Activated T-helper 1 cell treated with anti-CD3 and anti-CD28 coated beads, Interleukin-12 subunit alpha, Interleukin-12 subunit beta, Interleukin-2, Interleukin-4 antibody, amounts not matched to agents 30 ng/mL and 10 ng/mL and 1 ng/mL, durations not matched to agents 14 hours and 24 hours and 36 hours (primary cell): ENCODE data around the gene LGR4. TPM values are rescaled to one million over a fixed set of nuclear protein-coding genes. Genes with fewer than 3 reads are reported as not detected.
"Not testable (repeated sequence)": the region's sequence is repeated elsewhere in the genome, so short reads cannot be mapped to it uniquely, and the experiment has no call there.

Experiments
- DNase-seq: peaks from one replicate; pipeline ENCODE4 v3.0.0; 2021; ENCODE audit warnings: low spot score
- H3K27ac Mint-ChIP-seq: one replicate; pipeline ENCODE4 v1.8.0; 2021; ENCODE audit warnings: mild to moderate bottlenecking, mixed read lengths
- H3K27me3 Mint-ChIP-seq: one replicate; pipeline ENCODE4 v1.8.0; 2022; ENCODE audit warnings: mild to moderate bottlenecking, moderate library complexity, mixed read lengths; ENCODE audit not compliant: insufficient read depth
- H3K36me3 Mint-ChIP-seq: one replicate; pipeline ENCODE4 v1.8.0; 2021; ENCODE audit warnings: low read depth, mixed read lengths
- H3K4me1 Mint-ChIP-seq: one replicate; pipeline ENCODE4 v1.8.0; 2021; ENCODE audit warnings: low read depth, mixed read lengths
- H3K4me3 Mint-ChIP-seq: one replicate; pipeline ENCODE4 v1.8.0; 2021; ENCODE audit warnings: mild to moderate bottlenecking, moderate library complexity, mixed read lengths
- H3K9me3 Mint-ChIP-seq: one replicate; pipeline ENCODE4 v1.8.0; 2021; ENCODE audit warnings: mixed read lengths
- intact Hi-C: fragments of 100-400 bp; cut with micrococcal nuclease; formaldehyde crosslinking; loops from one replicate; pipeline ENCODE4 v1.15.1; 2024
- total RNA-seq: library from RNA; stranded (reverse); gene quantifications from 2 replicates; pipeline ENCODE4 v1.2.3, GENCODE V29; 2022

Gene LGR4, protein sequence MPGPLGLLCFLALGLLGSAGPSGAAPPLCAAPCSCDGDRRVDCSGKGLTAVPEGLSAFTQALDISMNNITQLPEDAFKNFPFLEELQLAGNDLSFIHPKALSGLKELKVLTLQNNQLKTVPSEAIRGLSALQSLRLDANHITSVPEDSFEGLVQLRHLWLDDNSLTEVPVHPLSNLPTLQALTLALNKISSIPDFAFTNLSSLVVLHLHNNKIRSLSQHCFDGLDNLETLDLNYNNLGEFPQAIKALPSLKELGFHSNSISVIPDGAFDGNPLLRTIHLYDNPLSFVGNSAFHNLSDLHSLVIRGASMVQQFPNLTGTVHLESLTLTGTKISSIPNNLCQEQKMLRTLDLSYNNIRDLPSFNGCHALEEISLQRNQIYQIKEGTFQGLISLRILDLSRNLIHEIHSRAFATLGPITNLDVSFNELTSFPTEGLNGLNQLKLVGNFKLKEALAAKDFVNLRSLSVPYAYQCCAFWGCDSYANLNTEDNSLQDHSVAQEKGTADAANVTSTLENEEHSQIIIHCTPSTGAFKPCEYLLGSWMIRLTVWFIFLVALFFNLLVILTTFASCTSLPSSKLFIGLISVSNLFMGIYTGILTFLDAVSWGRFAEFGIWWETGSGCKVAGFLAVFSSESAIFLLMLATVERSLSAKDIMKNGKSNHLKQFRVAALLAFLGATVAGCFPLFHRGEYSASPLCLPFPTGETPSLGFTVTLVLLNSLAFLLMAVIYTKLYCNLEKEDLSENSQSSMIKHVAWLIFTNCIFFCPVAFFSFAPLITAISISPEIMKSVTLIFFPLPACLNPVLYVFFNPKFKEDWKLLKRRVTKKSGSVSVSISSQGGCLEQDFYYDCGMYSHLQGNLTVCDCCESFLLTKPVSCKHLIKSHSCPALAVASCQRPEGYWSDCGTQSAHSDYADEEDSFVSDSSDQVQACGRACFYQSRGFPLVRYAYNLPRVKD
- total RNA-seq = 0.05 TPM in 1 of 2 replicates, not detected in the other

GRCh38 chr11:27472398-27473016 lies at the start of gene LGR4:
Gene LGR4, minus strand, starts transcription at chr11:27472790. Its CDS starts 488 bp downstream, at chr11:27472302.
- Mint-ChIP-seq H3K27ac (no peak within 1 kb of the TSS), H3K27me3 (peaks cover 47% of the 10 kb centered on the region)
- intact Hi-C loops = loop anchor here (2.0 kb wide), 1 partner anchor 34 kb away; the partner anchor contains the start of gene LIN7C

DNA sequence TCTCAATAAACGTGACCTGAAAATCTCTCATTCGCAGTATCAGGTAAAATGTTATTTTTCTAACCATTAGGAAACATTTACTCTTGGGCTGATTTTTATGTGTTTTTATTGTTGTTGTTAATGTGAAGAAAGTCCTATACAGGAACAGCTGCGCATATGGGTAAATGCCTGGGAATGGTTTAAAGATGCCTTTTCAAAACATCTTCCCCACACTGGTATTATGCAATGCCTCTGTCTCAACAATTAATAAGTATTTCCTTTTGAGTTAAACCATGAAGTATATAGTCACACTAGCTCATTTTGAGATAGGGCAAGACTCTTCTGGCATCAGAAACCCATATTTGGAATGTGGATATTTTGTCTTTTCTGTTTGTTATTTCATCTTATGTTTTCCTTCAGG lies 47.6 kb upstream of the LGR4 start:
- Mint-ChIP-seq H3K36me3 (no peaks in the 10 kb centered on the region), H3K4me3 (no peak overlapping the region), H3K9me3 (peaks cover 5% of the 10 kb centered on the region), H3K4me1 (no peaks in the 10 kb centered on the region), H3K27ac (no peak overlapping the region), H3K27me3 (no peaks in the 10 kb centered on the region)
- no peak for DNase-seq
- intact Hi-C loops = no loop called here

More at GRCh38 chr11:27472398-27473016, at the start of gene LGR4:
- no peaks in the 10 kb centered on the region for H3K36me3 Mint-ChIP-seq
- peaks cover 6% of the 10 kb centered on the region for H3K4me1 Mint-ChIP-seq
- peak within 1 kb of the TSS; percentile 84 for H3K4me3 Mint-ChIP-seq
- no peaks in the 10 kb centered on the region for H3K9me3 Mint-ChIP-seq
- DNase-seq = peak; percentile 31

DNA sequence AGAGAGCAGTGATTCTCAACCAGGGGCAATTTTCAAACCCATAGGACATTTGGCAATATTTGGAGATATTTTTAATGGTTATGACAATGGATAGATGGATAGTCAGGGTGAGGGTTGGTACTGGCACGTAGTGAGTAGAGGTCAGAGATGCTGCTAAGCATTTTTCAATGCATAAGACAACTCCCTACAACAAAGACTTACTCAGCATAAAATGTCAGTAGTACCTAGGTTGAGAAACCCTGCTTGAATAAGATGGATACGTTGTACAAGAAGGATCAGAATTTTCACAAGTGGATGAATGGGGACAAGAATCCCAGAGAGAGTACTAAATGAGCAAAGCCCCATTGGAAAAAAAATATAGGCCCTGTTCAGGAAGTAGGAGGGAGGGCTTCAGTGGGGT lies 45.9 kb upstream of the LGR4 start:
- DNase-seq = no peak
- Mint-ChIP-seq H3K27ac (no peak overlapping the region), H3K27me3 (no peaks in the 10 kb centered on the region), H3K36me3 (no peaks in the 10 kb centered on the region), H3K4me1 (no peaks in the 10 kb centered on the region), H3K9me3 (peaks cover 7% of the 10 kb centered on the region), H3K4me3 (no peak overlapping the region)
- intact Hi-C loops = no loop called here

- H3K4me3 Mint-ChIP-seq, H3K36me3 Mint-ChIP-seq, H3K27me3 Mint-ChIP-seq, H3K4me1 Mint-ChIP-seq, H3K9me3 Mint-ChIP-seq, DNase-seq, H3K27ac Mint-ChIP-seq, intact Hi-C loops: not testable (repeated sequence)
Observed at GRCh38 chr11:27517490-27517889, 44.9 kb upstream of the LGR4 start.

DNA sequence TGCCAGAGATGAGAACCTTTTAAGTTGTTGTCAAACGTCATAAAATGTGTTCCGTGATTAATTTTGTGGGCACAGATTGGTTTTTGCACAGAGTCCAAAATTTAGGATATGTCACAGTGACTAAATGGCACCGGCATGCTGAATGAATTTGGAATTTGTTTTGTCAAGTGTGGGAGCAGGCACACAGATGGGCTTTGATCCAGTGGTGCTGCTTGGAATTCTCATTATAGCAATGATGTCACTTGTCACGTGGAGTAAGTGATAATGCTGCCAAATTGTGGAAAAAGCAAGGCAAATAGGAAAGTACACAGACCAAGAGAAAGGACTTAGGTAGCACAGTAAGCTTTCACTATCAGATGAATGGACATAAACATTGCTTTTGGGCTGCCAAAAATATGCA lies 42.0 kb upstream of the LGR4 start:
- Mint-ChIP-seq H3K27me3 (no peaks in the 10 kb centered on the region), H3K36me3 (no peaks in the 10 kb centered on the region), H3K27ac (no peak overlapping the region), H3K9me3 (peaks cover 7% of the 10 kb centered on the region), H3K4me1 (no peaks in the 10 kb centered on the region), H3K4me3 (no peak overlapping the region)
- intact Hi-C loops = no loop called here
- DNase-seq = no peak

DNA sequence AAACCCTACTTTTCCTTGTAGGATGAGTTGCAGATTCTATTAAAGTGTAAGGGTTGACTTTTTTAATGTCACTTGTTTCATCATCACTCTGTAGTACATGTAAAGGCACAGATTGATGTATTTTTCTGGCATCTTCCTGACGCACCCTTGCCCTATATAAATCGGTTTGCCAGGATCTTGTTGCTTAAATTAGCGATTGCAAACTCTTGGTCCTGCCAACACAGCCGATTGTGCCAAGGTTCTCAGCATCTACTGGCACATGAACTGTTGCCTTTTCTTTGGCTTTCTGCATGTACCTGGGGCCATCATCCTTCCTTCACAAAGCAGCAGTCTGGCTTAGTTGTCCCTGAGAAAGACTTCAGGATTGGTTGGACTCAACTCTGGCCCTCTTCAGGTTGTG lies 41.5 kb upstream of the LGR4 start:
- intact Hi-C loops = no loop called here

DNA sequence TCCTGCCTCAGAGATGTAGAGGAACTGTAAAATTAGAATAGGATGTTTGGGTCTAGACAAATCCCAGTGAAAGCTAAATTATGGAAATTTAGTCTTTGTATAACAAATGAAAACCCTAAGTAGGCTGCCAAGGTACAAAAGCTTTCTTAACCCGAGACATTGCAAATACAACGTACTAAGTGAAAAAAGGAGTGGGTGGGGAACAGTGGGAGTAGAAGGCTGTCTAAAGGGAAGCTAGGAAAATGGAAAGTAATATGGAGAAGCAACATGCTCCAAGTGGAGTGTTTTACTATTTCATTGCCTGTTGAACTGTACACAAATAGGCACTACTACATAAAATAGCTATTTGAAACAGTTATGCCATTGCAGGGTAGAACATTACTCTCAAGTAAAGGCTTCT lies 40.8 kb upstream of the LGR4 start:
- H3K36me3 Mint-ChIP-seq = no peaks in the 10 kb centered on the region
- no peak overlapping the region for H3K27ac Mint-ChIP-seq
- H3K27me3 Mint-ChIP-seq = no peaks in the 10 kb centered on the region
- peaks cover 7% of the 10 kb centered on the region for H3K9me3 Mint-ChIP-seq
- intact Hi-C loops = no loop called here
- no peak overlapping the region for H3K4me3 Mint-ChIP-seq
- peaks cover 5% of the 10 kb centered on the region for H3K4me1 Mint-ChIP-seq
- no peak for DNase-seq

More for the DNA sequence above, 41.5 kb upstream of the LGR4 start:
- no peaks in the 10 kb centered on the region for H3K4me1 Mint-ChIP-seq
- H3K27me3 Mint-ChIP-seq = no peaks in the 10 kb centered on the region
- no peak for DNase-seq
- H3K27ac Mint-ChIP-seq = no peak overlapping the region
- no peaks in the 10 kb centered on the region for H3K36me3 Mint-ChIP-seq
- no peak overlapping the region for H3K4me3 Mint-ChIP-seq
- H3K9me3 Mint-ChIP-seq = peaks cover 7% of the 10 kb centered on the region

DNA sequence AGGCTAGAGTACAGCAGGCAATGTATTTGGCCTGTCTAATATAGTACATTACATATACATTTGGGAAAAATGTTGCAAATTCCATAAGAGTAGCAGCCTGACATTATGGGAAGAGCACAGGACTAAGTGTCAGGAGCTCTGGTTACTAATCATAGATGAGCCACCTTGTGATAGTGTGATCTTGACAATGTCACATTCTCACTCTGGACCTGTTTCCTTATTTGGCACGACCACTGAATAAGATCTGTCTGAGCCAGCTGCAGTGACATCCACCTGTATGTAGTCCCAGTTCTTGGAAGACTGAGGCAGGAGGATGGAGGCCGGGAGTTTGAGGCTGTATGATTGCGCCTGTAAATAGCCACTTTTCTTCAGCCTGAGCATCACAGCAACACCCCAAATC lies 39.6 kb upstream of the LGR4 start:
- intact Hi-C loops = no loop called here
- no peaks in the 10 kb centered on the region for H3K27me3 Mint-ChIP-seq
- H3K36me3 Mint-ChIP-seq = peaks cover 2% of the 10 kb centered on the region

GRCh38 chr11:27509908-27510307 lies 37.3 kb upstream of the LGR4 start:
- H3K27ac Mint-ChIP-seq = no peak overlapping the region
- H3K4me3 Mint-ChIP-seq = peak overlapping the region; percentile 8
- no peak for DNase-seq
- no peaks in the 10 kb centered on the region for H3K9me3 Mint-ChIP-seq
- H3K36me3 Mint-ChIP-seq = peaks cover 2% of the 10 kb centered on the region
- no peaks in the 10 kb centered on the region for H3K27me3 Mint-ChIP-seq
- H3K4me1 Mint-ChIP-seq = peaks cover 27% of the 10 kb centered on the region
- intact Hi-C loops = no loop called here

More for the DNA sequence above, 39.6 kb upstream of the LGR4 start:
- Mint-ChIP-seq H3K4me1 (peaks cover 15% of the 10 kb centered on the region), H3K9me3 (peaks cover 7% of the 10 kb centered on the region), H3K4me3 (no peak overlapping the region), H3K27ac (no peak overlapping the region)
- DNase-seq = no peak

GRCh38 chr11:27507557-27508322 lies 35.1 kb upstream of the LGR4 start:
- intact Hi-C loops = loop anchor here (2.0 kb wide), 1 partner anchor 35 kb away; the partner anchor contains the start of gene LGR4
- H3K4me3 Mint-ChIP-seq = peak overlapping the region; percentile 100

GRCh38 chr11:27506200-27507182 lies 33.9 kb upstream of the LGR4 start, which contains the start of gene LIN7C:
Gene LIN7C, minus strand, starts transcription at chr11:27506769. Its CDS starts 17 bp downstream, at chr11:27506752.
- Mint-ChIP-seq H3K36me3 (peaks cover 15% of the 10 kb centered on the region), H3K27me3 (no peaks in the 10 kb centered on the region), H3K4me3 (peak within 1 kb of the TSS; percentile 100), H3K27ac (peak within 1 kb of the TSS; percentile 100), H3K9me3 (no peaks in the 10 kb centered on the region), H3K4me1 (peaks cover 45% of the 10 kb centered on the region)
- peak; percentile 81 for DNase-seq
- intact Hi-C loops = loop anchor here (1.0 to 2.0 kb wide), 4 partner anchors 9 to 187 kb away; partner anchors contain the start of genes CCDC34 and LGR4

More at GRCh38 chr11:27507557-27508322, 35.1 kb upstream of the LGR4 start:
- H3K9me3 Mint-ChIP-seq = no peaks in the 10 kb centered on the region
- H3K36me3 Mint-ChIP-seq = peaks cover 8% of the 10 kb centered on the region
- peaks cover 33% of the 10 kb centered on the region for H3K4me1 Mint-ChIP-seq
- H3K27me3 Mint-ChIP-seq = no peaks in the 10 kb centered on the region
- peak overlapping the region; percentile 100 for H3K27ac Mint-ChIP-seq
- no peak for DNase-seq
